ENCODE data around the gene PHAX.
"Not testable (repeated sequence)": the region's sequence is repeated elsewhere in the genome, so short reads cannot be mapped to it uniquely, and the experiment has no call there.

PHAX gene

GRCh38 chr5:126651013-126651577 is 50.3 kb downstream of the PHAX start:
- DNase-seq (ENCODE audit: insufficient read length, low spot score) (no peak), FAIRE-seq (no peak)

GRCh38 chr5:126656401-126657007 is 55.8 kb downstream of the PHAX start:
- no peak for FAIRE-seq
- peak; percentile 50 for DNase-seq (ENCODE audit: insufficient read length, low spot score)

DNA sequence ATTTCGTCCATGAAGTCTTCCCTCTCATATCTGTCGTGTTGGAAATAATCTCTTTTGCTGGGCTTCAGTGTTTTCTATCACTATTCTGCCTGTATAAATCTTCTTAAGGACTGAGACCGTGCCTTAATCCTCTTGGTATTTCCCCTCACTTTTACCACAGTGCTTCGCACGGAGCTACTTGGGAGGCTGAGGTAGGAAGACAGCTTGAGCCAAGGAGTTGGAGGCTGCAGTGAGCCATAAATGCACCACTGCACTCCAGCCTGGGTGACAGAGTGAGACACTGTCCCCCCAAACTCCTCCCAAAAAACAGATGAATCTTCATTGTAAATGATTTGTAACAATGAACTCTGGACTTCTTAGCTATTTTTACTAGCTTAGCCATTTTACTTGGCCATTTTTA is 57.8 kb downstream of the PHAX start:
- FAIRE-seq: no peak
- no peak for DNase-seq (ENCODE audit: insufficient read length, low spot score)

GRCh38 chr5:126659805-126660482 is 59.2 kb downstream of the PHAX start:
- FAIRE-seq: no peak

GRCh38 chr5:126664586-126664985 is 63.8 kb downstream of the PHAX start:
- FAIRE-seq: no peak
- DNase-seq (ENCODE audit: insufficient read length, low spot score): no peak

More at GRCh38 chr5:126659805-126660482, 59.2 kb downstream of the PHAX start:
- no peak for DNase-seq (ENCODE audit: insufficient read length, low spot score)

GRCh38 chr5:126670109-126670508 is 69.4 kb downstream of the PHAX start:
- DNase-seq (ENCODE audit: insufficient read length, low spot score); FAIRE-seq: not testable (repeated sequence)

GRCh38 chr5:126671681-126672080 is 70.9 kb downstream of the PHAX start:
- not testable (repeated sequence) for FAIRE-seq

DNA sequence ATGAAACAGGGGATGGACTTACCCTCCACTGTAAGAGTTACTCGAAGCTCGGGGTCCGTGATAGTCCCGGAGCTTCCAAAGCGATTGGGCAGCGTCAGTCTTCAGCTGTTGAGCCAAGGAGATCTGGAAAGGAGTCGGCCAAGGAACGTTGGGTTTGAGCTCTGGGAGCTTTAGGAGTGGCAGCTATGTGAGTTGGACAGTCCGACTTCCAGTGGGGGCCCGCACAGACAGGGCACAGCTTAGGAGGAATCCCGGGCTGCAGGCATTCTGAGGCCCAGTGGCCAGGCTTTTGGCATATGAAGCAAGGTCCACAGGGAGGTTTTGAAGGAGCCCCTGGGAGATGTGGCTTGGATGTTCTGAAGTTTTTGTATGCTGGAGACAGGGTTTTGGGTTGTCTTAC is 72.7 kb downstream of the PHAX start:
- FAIRE-seq (no peak), DNase-seq (ENCODE audit: insufficient read length, low spot score) (no peak)

More at GRCh38 chr5:126671681-126672080, 70.9 kb downstream of the PHAX start:
- not testable (repeated sequence) for DNase-seq (ENCODE audit: insufficient read length, low spot score)

DNA sequence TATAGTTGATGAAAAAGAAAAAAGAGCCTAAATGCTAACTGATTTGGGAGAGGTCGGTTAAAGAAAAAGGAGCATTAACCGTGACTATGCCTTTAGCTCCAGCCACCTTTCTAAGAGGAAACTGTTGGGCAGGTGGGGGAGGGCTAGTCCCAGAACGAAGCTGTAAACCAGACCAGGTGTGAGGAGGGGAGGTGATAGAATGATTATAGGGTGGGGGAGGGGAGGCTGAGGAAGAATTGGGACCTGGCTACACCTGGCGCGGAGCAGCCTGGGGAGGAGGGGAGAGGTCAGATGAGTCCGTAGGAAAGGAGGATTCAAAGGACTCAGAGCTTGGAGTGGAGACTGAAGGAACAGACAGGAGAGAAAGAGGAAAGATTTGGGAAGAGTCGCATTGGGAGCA is 73.4 kb downstream of the PHAX start:
- FAIRE-seq (no peak), DNase-seq (ENCODE audit: insufficient read length, low spot score) (no peak)

DNA sequence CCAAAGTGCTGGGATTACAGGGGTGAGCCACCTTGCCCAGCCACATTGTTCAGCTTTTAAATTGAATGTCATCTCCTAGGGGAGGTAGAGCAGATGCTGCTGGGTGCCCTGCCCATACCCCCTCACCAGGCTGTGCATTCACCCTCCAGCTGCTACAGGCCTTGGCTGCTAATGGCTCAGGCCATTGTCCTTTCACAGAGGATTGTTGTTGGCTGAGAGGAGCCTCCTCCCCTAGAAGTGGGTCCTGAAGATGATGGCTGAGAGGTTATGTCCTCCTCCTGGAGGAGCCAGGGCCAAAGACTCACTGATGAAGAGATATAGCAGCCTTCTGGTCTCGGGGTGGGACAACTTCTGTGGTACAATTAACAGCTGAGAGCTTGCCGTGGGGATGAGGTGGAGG is 74.6 kb downstream of the PHAX start:
- FAIRE-seq: no peak
- DNase-seq (ENCODE audit: insufficient read length, low spot score): no peak

- DNase-seq (ENCODE audit: insufficient read length, low spot score) (peak; percentile 87), FAIRE-seq (no peak)
Measured at GRCh38 chr5:126676195-126676624, 75.5 kb downstream of the PHAX start.

Measured in HTR-8/SVneo (cell line).